Stimulated activated naive CD8-positive, alpha-beta T cell treated with anti-CD3 and anti-CD28 coated beads, Interleukin-15, Interleukin-2, amounts not matched to agents 100 ng/mL and 50 ng/mL, for 24 hours (primary cell): ENCODE measurements around the gene KIF26B.

Source experiments
- H3K27ac Mint-ChIP-seq: one replicate; pipeline ENCODE4 v1.8.0; 2021; ENCODE audit warnings: mild to moderate bottlenecking, mixed read lengths
- H3K27me3 Mint-ChIP-seq: one replicate; pipeline ENCODE4 v1.8.0; 2021; ENCODE audit warnings: mixed read lengths
- H3K36me3 Mint-ChIP-seq: one replicate; pipeline ENCODE4 v1.8.0; 2021; ENCODE audit warnings: low read depth, mixed read lengths
- H3K4me1 Mint-ChIP-seq: one replicate; pipeline ENCODE4 v1.8.0; 2021; ENCODE audit warnings: low read depth, mixed read lengths
- H3K4me3 Mint-ChIP-seq: one replicate; pipeline ENCODE4 v1.8.0; 2021; ENCODE audit warnings: mild to moderate bottlenecking, mixed read lengths
- H3K9me3 Mint-ChIP-seq: one replicate; pipeline ENCODE4 v1.8.0; 2021; ENCODE audit warnings: mixed read lengths

The KIF26B gene

GRCh38 chr1:245477941-245478340, 323.2 kb downstream of the KIF26B start:
- H3K9me3 Mint-ChIP-seq, result no peaks in the 10 kb centered on the region
- H3K36me3 Mint-ChIP-seq, result no peaks in the 10 kb centered on the region
- no peak overlapping the region for H3K4me3 Mint-ChIP-seq
- H3K4me1 Mint-ChIP-seq, result no peaks in the 10 kb centered on the region
- no peak overlapping the region for H3K27ac Mint-ChIP-seq
- H3K27me3 Mint-ChIP-seq, result no peaks in the 10 kb centered on the region

DNA sequence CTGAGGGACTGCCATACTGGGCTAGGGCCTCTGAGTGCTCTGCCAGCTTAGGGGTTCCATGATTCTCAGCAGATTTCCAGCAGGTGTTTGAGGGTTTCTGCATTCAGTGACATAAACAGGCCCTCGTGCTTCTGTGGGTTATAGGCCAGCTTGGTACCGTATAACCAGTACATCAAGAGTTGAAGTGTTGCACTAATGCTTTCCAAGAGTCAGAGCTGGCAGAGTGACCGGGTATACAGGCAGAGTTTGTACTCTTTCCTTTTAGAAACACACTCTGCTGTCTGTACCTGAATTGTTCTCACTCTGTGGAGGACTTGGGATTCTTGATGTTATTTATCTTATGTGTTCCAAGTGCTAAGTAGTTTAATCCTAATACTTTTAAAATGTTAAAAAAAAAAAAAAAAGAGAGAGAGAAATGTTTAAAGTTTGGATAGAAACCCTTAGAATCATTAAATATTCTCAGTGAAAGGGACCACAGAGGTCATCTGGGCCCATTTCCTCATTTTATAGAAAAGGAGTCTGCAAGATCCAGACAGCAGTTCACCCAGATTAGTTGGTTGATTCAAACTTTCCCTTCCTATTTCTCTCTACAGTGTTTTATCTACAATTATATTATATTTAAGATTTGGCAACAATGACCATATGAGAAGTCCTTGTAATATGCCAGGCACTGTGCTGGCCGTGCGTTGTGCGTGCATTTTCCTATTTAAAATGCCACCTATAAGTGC, 325.8 kb downstream of the KIF26B start:
- Mint-ChIP-seq H3K4me1 (no peaks in the 10 kb centered on the region), H3K4me3 (no peak overlapping the region), H3K27me3 (no peaks in the 10 kb centered on the region), H3K9me3 (no peaks in the 10 kb centered on the region), H3K27ac (no peak overlapping the region), H3K36me3 (no peaks in the 10 kb centered on the region)

GRCh38 chr1:245481261-245481660, 326.5 kb downstream of the KIF26B start:
- H3K4me1 Mint-ChIP-seq, result no peaks in the 10 kb centered on the region
- H3K36me3 Mint-ChIP-seq, result no peaks in the 10 kb centered on the region
- H3K27me3 Mint-ChIP-seq, result no peaks in the 10 kb centered on the region
- H3K4me3 Mint-ChIP-seq, result no peak overlapping the region
- H3K27ac Mint-ChIP-seq, result no peak overlapping the region
- H3K9me3 Mint-ChIP-seq, result no peaks in the 10 kb centered on the region

DNA sequence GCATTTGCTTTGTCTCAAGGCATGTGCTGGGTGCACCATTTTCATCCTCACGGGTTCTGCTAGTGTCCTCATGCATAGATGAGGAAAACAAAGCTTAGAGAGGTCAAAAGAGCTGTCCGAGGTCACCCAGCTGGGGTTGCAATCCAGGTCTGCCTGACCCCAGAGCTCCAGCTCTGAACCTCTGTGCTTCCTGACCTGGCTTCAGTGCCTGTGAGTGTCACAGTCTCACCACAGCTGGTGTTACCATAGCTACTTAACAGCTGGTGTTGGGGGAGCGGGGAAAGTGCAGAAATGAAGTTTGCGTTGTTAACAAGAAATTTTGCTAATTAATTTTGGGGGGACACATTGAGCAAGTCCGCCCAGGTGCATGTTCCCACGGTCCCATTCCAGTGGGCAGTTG, 328.5 kb downstream of the KIF26B start:
- no peaks in the 10 kb centered on the region for H3K4me1 Mint-ChIP-seq

GRCh38 chr1:245484176-245484575, 329.4 kb downstream of the KIF26B start:
- Mint-ChIP-seq H3K27me3 (no peaks in the 10 kb centered on the region), H3K9me3 (no peaks in the 10 kb centered on the region)

More for the DNA sequence above, 328.5 kb downstream of the KIF26B start:
- no peaks in the 10 kb centered on the region for H3K36me3 Mint-ChIP-seq
- H3K27me3 Mint-ChIP-seq, result no peaks in the 10 kb centered on the region
- no peak overlapping the region for H3K4me3 Mint-ChIP-seq
- H3K9me3 Mint-ChIP-seq, result no peaks in the 10 kb centered on the region
- no peak overlapping the region for H3K27ac Mint-ChIP-seq

DNA sequence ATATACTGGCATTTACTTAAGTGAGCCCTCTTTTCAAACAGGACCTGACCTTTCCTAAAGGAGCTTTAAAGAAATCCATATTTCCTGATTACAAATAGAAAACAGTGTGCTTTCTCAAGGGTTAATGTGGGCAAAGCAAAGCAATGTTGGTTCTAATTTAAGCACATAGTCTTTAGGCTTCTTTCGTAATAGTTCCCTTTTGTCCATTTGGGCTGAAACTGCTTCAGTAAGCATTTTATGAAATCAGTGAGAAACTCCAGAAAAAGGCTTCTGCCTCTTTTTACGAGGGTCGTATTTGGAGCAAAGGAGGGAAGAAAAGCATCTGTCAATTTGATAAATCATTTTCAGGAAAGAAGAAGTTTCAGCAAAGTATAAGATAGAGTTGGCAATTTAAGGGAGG, 331.2 kb downstream of the KIF26B start:
- Mint-ChIP-seq H3K9me3 (no peaks in the 10 kb centered on the region), H3K4me1 (no peaks in the 10 kb centered on the region), H3K36me3 (no peaks in the 10 kb centered on the region), H3K4me3 (no peak overlapping the region), H3K27ac (no peak overlapping the region), H3K27me3 (no peaks in the 10 kb centered on the region)

More at GRCh38 chr1:245484176-245484575, 329.4 kb downstream of the KIF26B start:
- Mint-ChIP-seq H3K27ac (no peak overlapping the region), H3K36me3 (no peaks in the 10 kb centered on the region), H3K4me3 (no peak overlapping the region), H3K4me1 (no peaks in the 10 kb centered on the region)

- Mint-ChIP-seq H3K4me3 (no peak overlapping the region), H3K36me3 (no peaks in the 10 kb centered on the region), H3K27ac (no peak overlapping the region), H3K9me3 (no peaks in the 10 kb centered on the region), H3K27me3 (no peaks in the 10 kb centered on the region), H3K4me1 (no peaks in the 10 kb centered on the region)
Observed at GRCh38 chr1:245486775-245487470, 332.1 kb downstream of the KIF26B start.

DNA sequence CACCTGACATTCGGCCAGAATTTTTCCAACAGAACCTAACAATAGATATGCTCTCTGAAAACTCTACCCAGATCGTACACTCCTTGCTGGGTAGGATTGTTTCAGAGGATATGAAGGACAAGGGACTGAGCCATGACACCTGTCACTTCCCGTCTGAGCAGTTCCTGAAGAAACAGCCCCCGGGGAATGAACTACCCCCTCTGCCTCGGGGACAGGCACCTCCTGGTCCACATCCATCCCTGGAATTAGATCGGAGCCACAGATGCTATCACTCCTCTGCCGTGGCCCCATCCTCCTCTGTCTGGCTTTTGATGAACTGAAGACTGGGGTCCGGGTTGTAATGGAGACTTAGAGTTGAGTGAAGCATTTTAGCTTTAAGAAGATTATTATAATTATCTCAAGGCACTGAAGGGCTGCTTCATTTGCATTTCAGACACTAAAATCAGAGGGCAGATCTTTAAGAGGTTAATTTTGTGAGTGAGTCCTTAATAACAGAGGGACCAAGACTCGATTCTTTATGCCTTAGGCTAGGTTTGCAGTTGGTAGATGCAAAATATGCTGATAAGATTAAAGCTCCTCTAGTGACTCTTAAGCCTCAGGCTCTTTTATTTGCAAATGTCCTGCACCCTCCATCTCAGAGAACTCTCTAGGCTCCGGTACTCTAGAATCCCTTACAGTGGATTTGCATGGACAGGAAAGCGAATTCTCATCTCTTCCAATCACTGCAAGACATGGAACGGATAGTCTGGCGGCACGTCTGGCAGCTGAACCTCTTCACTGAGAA, 333.8 kb downstream of the KIF26B start:
- H3K4me1 Mint-ChIP-seq, result no peaks in the 10 kb centered on the region
- H3K4me3 Mint-ChIP-seq, result no peak overlapping the region
- no peak overlapping the region for H3K27ac Mint-ChIP-seq
- H3K9me3 Mint-ChIP-seq, result no peaks in the 10 kb centered on the region
- no peaks in the 10 kb centered on the region for H3K27me3 Mint-ChIP-seq
- H3K36me3 Mint-ChIP-seq, result no peaks in the 10 kb centered on the region

DNA sequence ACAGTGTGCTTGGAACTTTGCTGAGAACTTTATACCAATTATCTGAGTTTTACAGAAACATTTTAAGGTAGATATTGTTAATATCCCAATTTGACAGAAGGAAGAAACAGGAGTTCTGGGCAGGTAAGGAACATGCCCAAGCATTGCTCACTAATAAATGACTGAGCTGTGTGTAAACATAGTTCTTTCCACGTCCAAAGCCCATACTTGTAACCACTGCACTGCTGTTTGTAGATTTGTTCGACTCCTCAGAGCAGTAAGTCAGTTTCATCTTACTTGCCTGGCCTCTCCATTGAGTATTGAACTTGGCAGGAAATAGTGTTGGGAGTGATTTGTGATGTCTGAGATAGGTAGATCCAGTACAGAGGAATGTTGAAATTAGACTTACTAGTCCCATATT, 335.1 kb downstream of the KIF26B start:
- H3K4me3 Mint-ChIP-seq, result no peak overlapping the region
- no peaks in the 10 kb centered on the region for H3K27me3 Mint-ChIP-seq
- no peaks in the 10 kb centered on the region for H3K36me3 Mint-ChIP-seq
- H3K4me1 Mint-ChIP-seq, result no peaks in the 10 kb centered on the region
- H3K9me3 Mint-ChIP-seq, result no peaks in the 10 kb centered on the region
- no peak overlapping the region for H3K27ac Mint-ChIP-seq

GRCh38 chr1:245493029-245493428, 338.2 kb downstream of the KIF26B start:
- no peaks in the 10 kb centered on the region for H3K4me1 Mint-ChIP-seq
- no peaks in the 10 kb centered on the region for H3K36me3 Mint-ChIP-seq
- H3K4me3 Mint-ChIP-seq, result no peak overlapping the region
- H3K27me3 Mint-ChIP-seq, result no peaks in the 10 kb centered on the region
- no peak overlapping the region for H3K27ac Mint-ChIP-seq
- H3K9me3 Mint-ChIP-seq, result no peaks in the 10 kb centered on the region

DNA sequence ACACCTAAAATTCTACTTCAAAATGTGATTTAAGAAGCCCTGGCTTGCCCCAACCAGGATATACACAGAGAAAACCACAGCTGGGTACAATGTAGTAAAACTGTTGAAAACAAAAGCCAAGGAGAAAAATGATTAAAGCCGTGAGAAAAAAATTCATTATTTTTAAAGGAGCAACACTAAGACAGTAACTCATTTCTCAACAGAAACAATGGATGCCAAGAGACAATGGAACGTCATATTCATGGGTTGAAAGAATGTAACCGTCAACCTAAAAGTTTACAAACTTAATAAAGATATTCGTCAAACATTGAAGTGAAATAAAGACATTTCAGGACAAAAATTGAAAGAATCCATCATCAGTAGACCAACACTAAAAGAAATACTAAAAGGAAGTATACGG, 340.9 kb downstream of the KIF26B start:
- Mint-ChIP-seq H3K36me3 (no peaks in the 10 kb centered on the region), H3K27me3 (no peaks in the 10 kb centered on the region), H3K4me1 (no peaks in the 10 kb centered on the region)

GRCh38 chr1:245500546-245500945, 345.8 kb downstream of the KIF26B start:
- Mint-ChIP-seq H3K4me1 (no peaks in the 10 kb centered on the region), H3K27me3 (no peaks in the 10 kb centered on the region), H3K4me3 (no peak overlapping the region), H3K27ac (no peak overlapping the region), H3K36me3 (no peaks in the 10 kb centered on the region), H3K9me3 (no peaks in the 10 kb centered on the region)

More for the DNA sequence above, 340.9 kb downstream of the KIF26B start:
- no peak overlapping the region for H3K4me3 Mint-ChIP-seq
- no peak overlapping the region for H3K27ac Mint-ChIP-seq
- no peaks in the 10 kb centered on the region for H3K9me3 Mint-ChIP-seq

GRCh38 chr1:245501633-245502032, 346.8 kb downstream of the KIF26B start:
- no peaks in the 10 kb centered on the region for H3K9me3 Mint-ChIP-seq
- H3K4me1 Mint-ChIP-seq, result no peaks in the 10 kb centered on the region
- H3K4me3 Mint-ChIP-seq, result no peak overlapping the region
- H3K27me3 Mint-ChIP-seq, result no peaks in the 10 kb centered on the region
- no peaks in the 10 kb centered on the region for H3K36me3 Mint-ChIP-seq
- H3K27ac Mint-ChIP-seq, result no peak overlapping the region

GRCh38 chr1:245503548-245503947, 348.8 kb downstream of the KIF26B start:
- Mint-ChIP-seq H3K27me3 (no peaks in the 10 kb centered on the region), H3K27ac (no peak overlapping the region), H3K36me3 (no peaks in the 10 kb centered on the region), H3K9me3 (no peaks in the 10 kb centered on the region), H3K4me3 (no peak overlapping the region), H3K4me1 (no peaks in the 10 kb centered on the region)

DNA sequence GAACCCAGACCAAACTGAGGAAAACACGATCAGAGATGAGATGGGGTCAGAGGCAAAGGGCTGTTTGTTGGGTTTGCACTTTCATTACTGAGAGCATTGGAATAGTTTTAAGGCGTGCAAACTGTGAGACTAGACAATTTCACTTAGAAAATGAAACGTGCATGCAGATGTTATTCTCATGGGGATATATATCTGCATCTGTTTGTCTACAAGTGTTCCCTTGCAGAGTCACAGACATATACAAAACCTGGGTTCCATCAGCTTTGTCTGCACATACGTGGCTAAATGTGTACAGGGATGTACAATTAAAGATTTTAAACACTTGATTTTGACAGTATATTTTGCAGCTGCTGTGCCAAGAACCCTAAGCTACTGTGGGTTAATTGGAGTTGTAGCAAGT, 355.4 kb downstream of the KIF26B start:
- Mint-ChIP-seq H3K27ac (no peak overlapping the region), H3K36me3 (no peaks in the 10 kb centered on the region), H3K9me3 (no peaks in the 10 kb centered on the region), H3K27me3 (no peaks in the 10 kb centered on the region), H3K4me3 (no peak overlapping the region), H3K4me1 (no peaks in the 10 kb centered on the region)
